Measurements from ENCODE around the gene KISS1R. TPM values are rescaled to one million over a fixed set of nuclear protein-coding genes. Genes with fewer than 3 reads are reported as not detected.
A peak's percentile ranks its signal among the peaks of the same experiment; 100 is the strongest.

The KISS1R gene
- total RNA-seq, 1 experiment from 2014 or later: not detected

- no peaks in the 10 kb centered on the region for H3K9me3 ChIP-seq (ENCODE audit: low read length)
- H3K27ac ChIP-seq (ENCODE audit: low read length): no peak overlapping the region
- H3K9me2 ChIP-seq (replicated peaks; ENCODE audit: insufficient read depth, low read length): no peaks in the 10 kb centered on the region
- peaks cover 13% of the 10 kb centered on the region for H3K4me1 ChIP-seq (ENCODE audit: low read length)
- H3K4me3 ChIP-seq (ENCODE audit: low read length): peak overlapping the region; percentile 65
- no peaks in the 10 kb centered on the region for H3K27me3 ChIP-seq (ENCODE audit: low read length)
- DNase-seq: peak; percentile 78
- H3K36me3 ChIP-seq (ENCODE audit: insufficient read depth, low read length): no peaks in the 10 kb centered on the region
- peak overlapping the region; percentile 72 for H3K9ac ChIP-seq (ENCODE audit: low read length)
- H3K4me2 ChIP-seq (ENCODE audit: low read depth, low read length, poor library complexity, severe bottlenecking): peak overlapping the region; percentile 53
- peak overlapping the region; percentile 33; the same call in 1 of the 2 replicates for H2AFZ ChIP-seq (ENCODE audit: low read length)
- no peaks in the 10 kb centered on the region for H3K79me2 ChIP-seq (ENCODE audit: low read length)
- H4K20me1 ChIP-seq (ENCODE audit: insufficient read depth, low read depth, low read length): 0 out of 2 replicates have a peak, but pooled peaks cover under 1% of the 10 kb centered on the region
Measured at GRCh38 chr19:947090-947706, 30.1 kb downstream of the KISS1R start.

GRCh38 chr19:947707-948539 is 30.8 kb downstream of the KISS1R start:
- Histone ChIP-seq H3K9me3 (ENCODE audit: low read length) (no peaks in the 10 kb centered on the region), H4K20me1 (ENCODE audit: insufficient read depth, low read depth, low read length) (no peaks in the 10 kb centered on the region), H3K36me3 (ENCODE audit: insufficient read depth, low read length) (no peaks in the 10 kb centered on the region), H3K27ac (ENCODE audit: low read length) (no peak overlapping the region), H3K9ac (ENCODE audit: low read length) (peak overlapping the region; percentile 72), H3K9me2 (replicated peaks; ENCODE audit: insufficient read depth, low read length) (no peaks in the 10 kb centered on the region), H2AFZ (ENCODE audit: low read length) (peak overlapping the region; percentile 33; the same call in 1 of the 2 replicates), H3K27me3 (ENCODE audit: low read length) (no peaks in the 10 kb centered on the region), H3K4me3 (ENCODE audit: low read length) (peak overlapping the region; percentile 65), H3K4me1 (ENCODE audit: low read length) (peaks cover 15% of the 10 kb centered on the region), H3K4me2 (ENCODE audit: low read depth, low read length, poor library complexity, severe bottlenecking) (peak overlapping the region; percentile 53), H3K79me2 (ENCODE audit: low read length) (no peaks in the 10 kb centered on the region)
- DNase-seq: peak; percentile 92

- Histone ChIP-seq H3K36me3 (ENCODE audit: insufficient read depth, low read length) (no peaks in the 10 kb centered on the region), H3K27ac (ENCODE audit: low read length) (no peak overlapping the region), H3K4me2 (ENCODE audit: low read depth, low read length, poor library complexity, severe bottlenecking) (no peak overlapping the region), H2AFZ (ENCODE audit: low read length) (no peak overlapping the region), H3K79me2 (ENCODE audit: low read length) (no peaks in the 10 kb centered on the region), H3K9me2 (replicated peaks; ENCODE audit: insufficient read depth, low read length) (no peaks in the 10 kb centered on the region), H3K4me3 (ENCODE audit: low read length) (no peak overlapping the region), H3K9me3 (ENCODE audit: low read length) (no peaks in the 10 kb centered on the region), H3K27me3 (ENCODE audit: low read length) (no peaks in the 10 kb centered on the region), H4K20me1 (ENCODE audit: insufficient read depth, low read depth, low read length) (0 out of 2 replicates have a peak, but pooled peaks cover 4% of the 10 kb centered on the region), H3K4me1 (ENCODE audit: low read length) (peaks cover 17% of the 10 kb centered on the region), H3K9ac (ENCODE audit: low read length) (no peak overlapping the region)
- no peak for DNase-seq
Measured at GRCh38 chr19:948842-949496, 31.8 kb downstream of the KISS1R start.

GRCh38 chr19:950352-951066 is 33.4 kb downstream of the KISS1R start:
- Histone ChIP-seq H3K9me3 (ENCODE audit: low read length) (no peaks in the 10 kb centered on the region), H3K9me2 (replicated peaks; ENCODE audit: insufficient read depth, low read length) (no peaks in the 10 kb centered on the region), H3K4me1 (ENCODE audit: low read length) (peaks cover 20% of the 10 kb centered on the region), H3K4me3 (ENCODE audit: low read length) (no peak overlapping the region), H3K9ac (ENCODE audit: low read length) (no peak overlapping the region), H3K27ac (ENCODE audit: low read length) (no peak overlapping the region), H4K20me1 (ENCODE audit: insufficient read depth, low read depth, low read length) (0 out of 2 replicates have a peak, but pooled peaks cover 10% of the 10 kb centered on the region), H3K27me3 (ENCODE audit: low read length) (no peaks in the 10 kb centered on the region), H2AFZ (ENCODE audit: low read length) (no peak overlapping the region), H3K4me2 (ENCODE audit: low read depth, low read length, poor library complexity, severe bottlenecking) (no peak overlapping the region), H3K36me3 (ENCODE audit: insufficient read depth, low read length) (no peaks in the 10 kb centered on the region), H3K79me2 (ENCODE audit: low read length) (no peaks in the 10 kb centered on the region)
- no peak for DNase-seq

- no peak overlapping the region for H3K4me2 ChIP-seq (ENCODE audit: low read depth, low read length, poor library complexity, severe bottlenecking)
- H4K20me1 ChIP-seq (ENCODE audit: insufficient read depth, low read depth, low read length): 0 out of 2 replicates have a peak, but pooled peaks cover 10% of the 10 kb centered on the region
- H3K27me3 ChIP-seq (ENCODE audit: low read length): no peaks in the 10 kb centered on the region
- no peak overlapping the region for H3K9ac ChIP-seq (ENCODE audit: low read length)
- H3K9me3 ChIP-seq (ENCODE audit: low read length): no peaks in the 10 kb centered on the region
- no peak for DNase-seq
- no peaks in the 10 kb centered on the region for H3K9me2 ChIP-seq (replicated peaks; ENCODE audit: insufficient read depth, low read length)
- no peak overlapping the region for H2AFZ ChIP-seq (ENCODE audit: low read length)
- H3K27ac ChIP-seq (ENCODE audit: low read length): no peak overlapping the region
- no peaks in the 10 kb centered on the region for H3K79me2 ChIP-seq (ENCODE audit: low read length)
- no peak overlapping the region for H3K4me3 ChIP-seq (ENCODE audit: low read length)
- no peaks in the 10 kb centered on the region for H3K36me3 ChIP-seq (ENCODE audit: insufficient read depth, low read length)
- peaks cover 20% of the 10 kb centered on the region for H3K4me1 ChIP-seq (ENCODE audit: low read length)
Measured at GRCh38 chr19:952049-952679, 35.0 kb downstream of the KISS1R start.

GRCh38 chr19:952680-953444 is 35.7 kb downstream of the KISS1R start:
- 0 out of 2 replicates have a peak, but pooled peaks cover 10% of the 10 kb centered on the region for H4K20me1 ChIP-seq (ENCODE audit: insufficient read depth, low read depth, low read length)
- no peaks in the 10 kb centered on the region for H3K27me3 ChIP-seq (ENCODE audit: low read length)
- no peaks in the 10 kb centered on the region for H3K9me3 ChIP-seq (ENCODE audit: low read length)
- H3K27ac ChIP-seq (ENCODE audit: low read length): no peak overlapping the region
- DNase-seq: no peak
- peaks cover 13% of the 10 kb centered on the region for H3K4me1 ChIP-seq (ENCODE audit: low read length)
- no peak overlapping the region for H3K4me3 ChIP-seq (ENCODE audit: low read length)
- no peak overlapping the region for H3K4me2 ChIP-seq (ENCODE audit: low read depth, low read length, poor library complexity, severe bottlenecking)
- H3K9ac ChIP-seq (ENCODE audit: low read length): no peak overlapping the region
- H3K9me2 ChIP-seq (replicated peaks; ENCODE audit: insufficient read depth, low read length): no peaks in the 10 kb centered on the region
- no peaks in the 10 kb centered on the region for H3K36me3 ChIP-seq (ENCODE audit: insufficient read depth, low read length)
- no peak overlapping the region for H2AFZ ChIP-seq (ENCODE audit: low read length)
- no peaks in the 10 kb centered on the region for H3K79me2 ChIP-seq (ENCODE audit: low read length)

Data from Karpas-422 (cell line).